ENCODE results near the gene ENO2.
"Not testable (repeated sequence)": the region's sequence is repeated elsewhere in the genome, so short reads cannot be mapped to it uniquely, and the experiment has no call there.

The ENO2 gene

DNA sequence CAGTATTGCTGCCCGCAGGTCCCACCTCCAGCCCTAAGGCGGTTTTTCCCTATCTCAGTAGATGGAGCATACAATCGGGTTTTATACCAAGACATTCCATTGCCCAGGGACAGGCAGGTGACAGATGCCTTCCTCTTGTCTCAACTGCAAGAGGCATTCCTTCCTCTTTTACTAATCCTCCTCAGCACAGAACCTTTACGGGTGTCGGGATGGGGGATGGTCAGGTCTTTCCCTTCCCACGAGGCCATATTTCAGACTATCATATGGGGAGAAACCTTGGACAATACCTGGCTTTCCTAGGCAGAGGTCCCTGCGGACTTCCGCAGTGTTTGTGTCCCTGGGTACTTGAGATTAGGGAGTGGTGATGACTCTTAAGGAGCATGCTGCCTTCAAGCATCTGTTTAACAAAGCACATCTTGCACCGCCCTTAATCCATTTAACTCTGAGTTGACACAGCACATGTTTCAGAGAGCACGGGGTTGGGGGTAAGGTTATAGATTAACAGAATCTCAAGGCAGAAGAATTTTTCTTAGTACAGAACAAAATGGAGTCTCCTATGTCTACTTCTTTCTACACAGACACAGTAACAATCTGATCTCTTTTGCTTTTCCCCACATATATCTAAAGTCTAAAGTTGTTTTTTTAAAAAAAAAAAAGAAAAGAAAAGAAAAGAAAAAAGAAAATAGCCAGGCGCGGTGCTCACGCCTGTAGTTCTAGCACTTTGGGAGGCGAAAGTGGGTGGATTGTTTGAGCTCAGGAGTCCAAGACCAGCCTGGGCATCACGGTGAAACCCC, 28.0 kb upstream of the ENO2 start:
- not testable (repeated sequence) for DNase-seq

DNA sequence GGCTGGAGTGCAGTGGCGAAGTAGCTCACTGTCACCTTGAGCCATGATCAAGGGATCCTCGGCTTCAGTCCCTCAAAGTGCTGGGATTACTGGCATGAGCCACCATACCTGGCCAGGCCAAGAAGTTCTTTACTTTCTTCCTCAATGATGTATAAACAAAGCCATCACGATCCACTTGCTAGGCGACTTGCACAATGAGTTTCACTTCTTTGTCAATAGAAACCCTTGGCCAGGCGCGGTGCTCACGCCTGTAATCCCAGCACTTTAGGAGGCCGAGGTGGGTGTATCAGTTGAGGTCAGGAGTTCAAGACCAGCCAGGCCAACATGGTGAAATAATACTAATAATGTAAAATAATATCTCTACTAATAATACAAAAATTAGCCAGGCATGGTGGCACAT, 26.9 kb upstream of the ENO2 start:
- DNase-seq: no peak

- DNase-seq: no peak
These were observed 26.0 kb upstream of the ENO2 start for GRCh38 chr12:6888360-6888759.

GRCh38 chr12:6888794-6889193, 25.6 kb upstream of the ENO2 start:
- DNase-seq: not testable (repeated sequence)

GRCh38 chr12:6889775-6890573, 24.4 kb upstream of the ENO2 start:
- DNase-seq: not testable (repeated sequence)

DNA sequence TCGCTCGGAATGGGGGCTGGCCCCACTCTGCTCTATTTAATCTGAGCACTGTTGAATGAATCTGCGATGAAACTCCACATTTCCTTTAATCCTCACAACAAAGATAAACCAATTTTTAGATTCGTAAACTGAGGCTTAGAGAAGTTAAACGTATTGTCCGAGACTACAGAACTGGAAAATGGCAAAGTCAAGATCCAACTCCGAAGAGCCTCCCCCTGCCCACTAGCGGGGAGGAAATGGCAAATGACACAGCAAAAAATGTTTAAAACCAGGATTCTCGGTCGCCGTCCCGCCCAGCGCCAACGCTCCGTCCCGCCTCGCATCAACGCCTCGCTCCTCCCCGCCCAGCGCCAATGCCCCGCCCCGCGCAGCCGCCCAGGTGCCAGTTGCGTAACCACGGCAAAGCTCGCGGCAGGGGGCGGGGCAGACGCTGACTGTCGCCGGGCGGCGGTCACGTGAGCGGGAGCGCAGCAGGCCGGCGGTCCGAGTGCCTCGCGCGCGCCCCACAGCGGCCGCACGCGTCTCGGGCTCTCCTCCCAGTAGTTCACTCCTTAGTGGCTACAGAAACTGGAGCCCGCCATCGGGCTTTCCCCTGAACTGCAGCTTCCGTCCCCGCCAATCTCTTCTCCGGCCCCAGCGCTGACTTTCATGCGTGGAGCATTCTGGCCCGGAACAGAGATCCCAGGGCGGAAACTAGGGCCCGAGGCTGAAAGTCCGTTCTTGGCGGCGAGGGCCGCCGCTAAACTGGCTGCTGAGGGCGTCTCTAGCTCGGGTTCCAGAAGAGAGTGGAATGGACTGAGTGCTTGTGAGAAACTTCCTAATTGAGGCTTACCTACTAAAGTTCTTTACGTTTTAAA, 23.4 kb upstream of the ENO2 start:
- peak; percentile 99 for DNase-seq

DNA sequence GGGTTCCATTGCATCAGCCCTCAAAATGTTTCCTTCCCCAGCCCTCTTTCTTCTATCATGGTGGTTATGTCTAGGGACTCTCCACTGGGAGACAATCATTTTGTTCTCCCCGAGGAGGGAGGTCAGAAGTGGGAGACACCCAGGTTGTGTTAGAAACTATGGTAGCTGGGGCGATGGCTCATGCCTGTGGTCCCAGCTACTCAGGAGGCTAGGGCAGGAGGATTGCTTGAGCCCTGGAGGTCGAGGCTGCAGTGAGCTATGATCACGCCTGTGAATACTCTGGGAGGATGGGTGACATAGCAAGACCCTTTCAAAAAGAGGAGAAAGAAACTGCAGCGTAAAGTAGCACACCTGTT, 22.8 kb upstream of the ENO2 start:
- DNase-seq: no peak

GRCh38 chr12:6892683-6893082, 21.7 kb upstream of the ENO2 start:
- DNase-seq: not testable (repeated sequence)

- DNase-seq: no peak
These were observed 20.1 kb upstream of the ENO2 start for GRCh38 chr12:6894321-6894720.

- no peak for DNase-seq
These were observed 17.4 kb upstream of the ENO2 start for GRCh38 chr12:6896846-6897435.

DNA sequence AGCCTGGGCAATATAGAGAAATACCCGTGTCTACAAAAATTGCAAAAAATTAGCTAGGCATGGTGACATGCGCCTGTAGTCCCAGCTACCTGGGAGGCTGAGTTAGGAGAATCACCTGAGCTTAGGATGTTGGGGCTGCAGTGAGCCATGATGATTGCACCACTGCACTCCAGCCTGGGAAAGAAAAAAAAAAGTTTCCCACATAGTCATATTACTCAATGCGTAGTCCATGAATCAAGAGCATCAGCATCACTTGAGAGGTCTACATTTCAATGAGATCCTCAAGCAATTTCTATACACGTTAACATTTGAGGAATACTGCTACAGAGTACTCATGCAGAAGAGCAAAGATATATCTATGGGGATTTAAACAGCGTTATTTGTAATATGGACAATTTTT, 15.0 kb upstream of the ENO2 start:
- no peak for DNase-seq

- peak in 1 of 2 experiments; percentile 22 for DNase-seq
These were observed 14.4 kb upstream of the ENO2 start for GRCh38 chr12:6899837-6900519.

DNA sequence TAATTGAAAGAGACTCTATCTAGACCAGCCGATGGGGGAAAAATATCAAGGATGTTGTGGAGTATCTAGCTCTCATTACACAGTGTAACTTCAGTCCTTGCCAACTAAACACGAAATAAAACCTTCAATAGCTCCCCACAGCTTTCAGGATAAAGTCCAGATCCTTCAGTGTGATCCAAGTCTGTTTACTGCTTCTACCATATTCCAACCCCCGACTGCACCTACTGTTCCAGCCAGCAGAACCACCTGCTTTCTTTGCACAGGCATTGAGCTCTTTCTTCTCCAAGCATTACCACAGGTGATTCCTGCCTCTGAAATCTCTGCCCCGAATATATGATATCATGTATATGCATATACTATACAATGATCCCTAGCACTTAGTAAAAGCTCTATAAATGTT, 11.9 kb upstream of the ENO2 start:
- no peak for DNase-seq

DNA sequence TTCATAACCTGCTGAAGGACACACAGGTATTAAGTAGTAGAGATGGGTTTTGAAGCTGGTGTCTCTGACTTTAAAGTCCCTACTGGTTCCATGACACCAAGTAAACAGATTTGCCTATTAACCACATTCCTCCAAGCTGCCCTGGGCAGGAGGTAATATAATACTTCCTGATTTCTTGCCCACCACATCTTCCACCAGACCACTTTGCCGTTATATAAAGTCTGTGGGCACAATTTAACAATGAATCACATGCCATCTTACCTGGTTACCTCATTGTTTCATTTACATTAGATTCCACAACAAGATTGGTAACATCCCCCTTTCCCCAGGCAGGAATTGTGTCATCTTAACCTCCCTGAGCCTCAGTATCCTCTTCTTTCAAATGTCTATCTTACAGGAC, 10.7 kb upstream of the ENO2 start:
- no peak for DNase-seq

GRCh38 chr12:6904280-6905276, 9.8 kb upstream of the ENO2 start, which contains the start of gene LRRC23:
LRRC23 (plus strand) TSS chr12:6904822; CDS start chr12:6905634, 812 bp downstream.
- peak; percentile 96 to 97 for DNase-seq

GRCh38 chr12:6905414-6906040, 8.9 kb upstream of the ENO2 start:
- DNase-seq: no peak

DNA sequence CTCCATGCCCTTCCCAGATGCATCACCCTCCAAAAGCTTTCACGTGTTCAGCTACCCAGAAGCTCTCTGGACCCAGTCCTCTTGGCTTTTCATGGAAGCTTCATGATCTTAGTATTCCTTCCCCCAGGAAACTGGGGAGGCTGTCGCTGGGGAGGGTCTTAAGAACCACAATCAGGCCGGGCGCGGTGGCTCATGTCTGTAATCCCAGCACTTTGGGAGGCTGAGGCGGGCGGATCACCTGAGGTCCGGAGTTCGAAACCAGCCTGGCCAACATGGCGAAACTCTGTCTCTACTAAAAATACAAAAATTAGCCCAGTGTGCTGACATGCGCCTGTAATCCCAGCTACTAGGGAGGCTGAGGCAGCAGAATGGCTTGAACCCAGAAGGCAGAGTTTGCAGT, 6.2 kb upstream of the ENO2 start:
- not testable (repeated sequence) for DNase-seq

GRCh38 chr12:6909421-6910145, 4.8 kb upstream of the ENO2 start:
- DNase-seq: no peak

DNA sequence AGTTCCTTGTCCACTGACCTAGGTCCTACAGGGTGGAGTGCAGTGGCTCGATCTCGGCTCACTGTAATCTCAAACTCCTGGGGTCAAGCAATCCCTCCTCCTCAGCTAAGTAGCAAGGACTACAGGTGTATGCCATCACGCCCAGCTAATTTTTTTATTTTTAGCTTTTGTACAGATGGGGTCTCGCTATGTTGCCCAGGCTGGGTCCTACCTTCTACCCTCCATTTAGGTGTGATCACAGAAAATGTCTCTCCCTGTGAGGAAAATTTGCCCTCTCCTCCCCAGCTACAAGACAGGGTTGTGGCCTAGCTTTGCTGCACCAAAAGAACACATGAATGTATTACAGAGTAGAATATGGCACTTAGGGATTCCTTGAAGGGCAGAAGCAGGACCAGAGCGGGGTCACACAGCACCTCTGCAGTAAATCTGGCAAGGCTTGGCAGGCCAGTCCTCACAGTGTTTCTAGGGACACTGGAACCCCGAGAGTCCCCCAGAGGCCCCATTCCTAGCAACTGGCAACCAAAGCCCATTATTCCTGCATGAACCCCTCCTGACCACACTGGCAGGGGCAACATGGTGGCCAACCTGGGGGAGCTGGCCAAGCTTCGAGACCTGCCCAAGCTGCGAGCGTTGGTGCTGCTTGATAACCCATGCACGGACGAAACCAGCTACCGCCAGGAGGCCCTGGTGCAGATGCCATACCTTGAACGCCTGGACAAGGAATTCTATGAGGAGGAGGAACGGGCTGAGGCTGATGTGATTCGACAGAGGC, 2.0 kb upstream of the ENO2 start:
- DNase-seq: no peak
